HEK293T (cell line): ENCODE data around the gene CHEK1.

ENCODE experiments used
- CTCF ChIA-PET: fragments of 350-600 bp; formaldehyde crosslinking; extraction: SDS; loops from one replicate; lab custom pipeline; 2021; ENCODE audit warnings: antibody characterized with exemption, inconsistent platforms; lab: Yijun Ruan, JAX
- POLR2A ChIA-PET: fragments of 350-600 bp; formaldehyde crosslinking; extraction: SDS; loops from one replicate; lab custom pipeline; 2020; ENCODE audit warnings: antibody characterized with exemption, inconsistent platforms; lab: Yijun Ruan, JAX
- DNase-seq: peaks from one replicate; pipeline ENCODE4 v3.0.0; 2012; ENCODE audit warnings: mixed read lengths; ENCODE audit errors: extremely low spot score
- ARNT ChIP-seq: fragments of 450-650 bp; IDR thresholded peaks from 2 replicates; pipeline ENCODE4 v1.6.1; 2017; ENCODE audit warnings: mild to moderate bottlenecking
- BHLHE40 ChIP-seq: fragments of 450-650 bp; IDR thresholded peaks from 2 replicates; pipeline ENCODE4 v1.6.1; 2016; ENCODE audit warnings: mild to moderate bottlenecking, moderate library complexity, borderline replicate concordance
- CTBP1 ChIP-seq: fragments of 450-650 bp; IDR thresholded peaks from 2 replicates; pipeline ENCODE4 v1.6.1; 2016; ENCODE audit warnings: borderline replicate concordance
- ELF4 ChIP-seq: fragments of 450-650 bp; IDR thresholded peaks from 2 replicates; pipeline ENCODE4 v1.6.1; 2017; ENCODE audit warnings: antibody characterized with exemption
- FOXA1 ChIP-seq: fragments of 450-650 bp; IDR thresholded peaks from 2 replicates; pipeline ENCODE4 v1.6.1; 2016; ENCODE audit warnings: mild to moderate bottlenecking
- FOXK2 ChIP-seq: fragments of 450-650 bp; IDR thresholded peaks from 2 replicates; pipeline ENCODE4 v1.6.1; 2016; ENCODE audit warnings: mild to moderate bottlenecking
- FOXM1 ChIP-seq: fragments of 450-650 bp; IDR thresholded peaks from 2 replicates; pipeline ENCODE4 v1.6.1; 2017; ENCODE audit warnings: mild to moderate bottlenecking, borderline replicate concordance
- HDGF ChIP-seq: fragments of 450-650 bp; IDR thresholded peaks from 2 replicates; pipeline ENCODE4 v1.6.1; 2017; ENCODE audit warnings: antibody characterized with exemption, borderline replicate concordance
- L3MBTL2 ChIP-seq: fragments of 450-650 bp; conservative IDR thresholded peaks from 2 replicates; pipeline ENCODE4 v1.6.1; 2016; ENCODE audit warnings: mild to moderate bottlenecking
- LEF1 ChIP-seq: fragments of 450-650 bp; IDR thresholded peaks from 2 replicates; pipeline ENCODE4 v1.6.1; 2017; ENCODE audit warnings: mild to moderate bottlenecking, borderline replicate concordance
- NFRKB ChIP-seq: fragments of 450-650 bp; IDR thresholded peaks from 2 replicates; pipeline ENCODE4 v1.6.1; 2016; ENCODE audit warnings: mild to moderate bottlenecking, moderate library complexity
- PKNOX1 ChIP-seq: fragments of 450-650 bp; IDR thresholded peaks from 2 replicates; pipeline ENCODE4 v1.6.1; 2016
- SP1 ChIP-seq: fragments of 450-650 bp; IDR thresholded peaks from 2 replicates; pipeline ENCODE4 v1.6.1; 2017
- SUZ12 ChIP-seq: fragments of 450-650 bp; IDR thresholded peaks from 2 replicates; pipeline ENCODE4 v1.6.1; 2016; ENCODE audit warnings: mild to moderate bottlenecking
- TARDBP ChIP-seq: fragments of 450-650 bp; IDR thresholded peaks from 2 replicates; pipeline ENCODE4 v1.6.1; 2016
- ZNF384 ChIP-seq: fragments of 450-650 bp; IDR thresholded peaks from 2 replicates; pipeline ENCODE4 v1.6.1; 2016

CHEK1 gene

GRCh38 chr11:125688632-125689031 is 63.7 kb downstream of the CHEK1 start:
- TF ChIP-seq LEF1: no peak
- no peak for TF ChIP-seq L3MBTL2
- TF ChIP-seq SP1: no peak
- TF ChIP-seq SUZ12: no peak
- TF ChIP-seq ELF4: no peak
- TF ChIP-seq CTBP1: no peak
- no peak for TF ChIP-seq BHLHE40
- no peak for TF ChIP-seq PKNOX1
- no peak for TF ChIP-seq HDGF
- TF ChIP-seq FOXM1: no peak
- TF ChIP-seq ARNT: no peak
- no peak for TF ChIP-seq ZNF384
- no peak for TF ChIP-seq FOXK2
- TF ChIP-seq TARDBP: no peak
- TF ChIP-seq NFRKB: no peak
- no peak for TF ChIP-seq FOXA1
- ChIA-PET POLR2A (no interaction called here), CTCF (no interaction called here)
- no peak for DNase-seq

- CTCF ChIA-PET: no interaction called here
- no peak for DNase-seq
- POLR2A ChIA-PET: no interaction called here
- no peak for TF ChIP-seq FOXK2
- TF ChIP-seq TARDBP: no peak
- TF ChIP-seq NFRKB: no peak
These were observed 64.4 kb downstream of the CHEK1 start for GRCh38 chr11:125689274-125689859.

GRCh38 chr11:125690006-125690405 is 65.0 kb downstream of the CHEK1 start:
- POLR2A ChIA-PET: no interaction called here
- CTCF ChIA-PET: no interaction called here
- DNase-seq: no peak
- TF ChIP-seq ARNT: no peak
- TF ChIP-seq FOXM1: no peak
- TF ChIP-seq TARDBP: no peak
- no peak for TF ChIP-seq FOXA1
- no peak for TF ChIP-seq SUZ12
- TF ChIP-seq BHLHE40: no peak
- no peak for TF ChIP-seq LEF1
- no peak for TF ChIP-seq ZNF384
- no peak for TF ChIP-seq PKNOX1

- ChIA-PET POLR2A (no interaction called here), CTCF (no interaction called here)
- TF ChIP-seq HDGF: no peak
- no peak for TF ChIP-seq SP1
- TF ChIP-seq BHLHE40: no peak
- no peak for TF ChIP-seq FOXM1
- no peak for TF ChIP-seq LEF1
- DNase-seq: no peak
These were observed 67.9 kb downstream of the CHEK1 start for GRCh38 chr11:125692887-125693286.

GRCh38 chr11:125694951-125695350 is 70.0 kb downstream of the CHEK1 start:
- CTCF ChIA-PET: interaction anchor here (0.6 kb wide), 1 partner anchor 651 kb away, joined by 3 read pairs; no protein-coding TSS in a partner anchor

More at GRCh38 chr11:125694951-125695350, 70.0 kb downstream of the CHEK1 start:
- POLR2A ChIA-PET: no interaction called here
- TF ChIP-seq BHLHE40 (no peak), SP1 (no peak), TARDBP (no peak), L3MBTL2 (no peak), ARNT (no peak), LEF1 (no peak), FOXK2 (no peak), PKNOX1 (no peak), FOXM1 (no peak), CTBP1 (no peak), FOXA1 (no peak), HDGF (no peak), SUZ12 (no peak), ELF4 (no peak), ZNF384 (no peak), NFRKB (no peak)
- DNase-seq: no peak
